Spleen (tissue), 11 donors: ENCODE data around the gene MED29. TPM values are rescaled to one million over a fixed set of nuclear protein-coding genes. Genes with fewer than 3 reads are reported as not detected.

Experiments
- DNase-seq: peaks from one replicate; pipeline ENCODE4 v3.0.0-alpha.2; 2020
- H3K27ac ChIP-seq, 8 donors: fragments of 200-600 bp; sonication (generic) in 7 of 8; 1 replicate in 4 of 8; 2 replicates in 4 of 8; pipeline versions ENCODE4 v1.5.0 to v1.8.0; 2016 to 2021; ENCODE audit warnings: inconsistent platforms in 4 of 8, mild to moderate bottlenecking in 4 of 8, moderate library complexity in 1 of 8
- H3K27me3 ChIP-seq, 7 donors: fragments of 200-600 bp; sonication (generic) in 6 of 7; replicated peaks in 1 of 7; 1 replicate in 4 of 7; 2 replicates in 3 of 7; pipeline versions ENCODE4 v1.5.0 to v1.8.0; 2016 to 2021; ENCODE audit warnings: inconsistent platforms in 3 of 7, mild to moderate bottlenecking in 1 of 7
- H3K36me3 ChIP-seq, 6 donors: fragments of 200-600 bp; sonication (generic) in 5 of 6; 1 replicate in 4 of 6; 2 replicates in 2 of 6; pipeline versions ENCODE4 v1.5.0 to v1.8.0; 2016 to 2021; ENCODE audit warnings: inconsistent platforms in 2 of 6
- H3K4me1 ChIP-seq, 6 donors: fragments of 200-600 bp; sonication (generic) in 5 of 6; 1 replicate in 3 of 6; 2 replicates in 3 of 6; pipeline versions ENCODE4 v1.5.0 to v1.8.0; 2016 to 2021; ENCODE audit warnings: inconsistent platforms in 3 of 6
- H3K4me3 ChIP-seq, 8 donors: fragments of 200-600 bp; sonication (generic) in 7 of 8; 1 replicate in 4 of 8; 2 replicates in 4 of 8; pipeline versions ENCODE4 v1.5.0 to v1.8.0; 2016 to 2021; ENCODE audit warnings: inconsistent platforms in 4 of 8, mild to moderate bottlenecking in 4 of 8, moderate library complexity in 2 of 8
- H3K9me3 ChIP-seq, 8 donors: fragments of 200-600 bp; sonication (generic) in 7 of 8; 1 replicate in 4 of 8; 2 replicates in 4 of 8; pipeline versions ENCODE4 v1.5.0 to v1.8.0; 2016 to 2021; ENCODE audit warnings: inconsistent platforms in 4 of 8
- POLR2A ChIP-seq, 3 donors: fragments of 450-650 bp; IDR thresholded peaks; one replicate each; pipeline ENCODE4 v1.5.1; 2017; ENCODE audit warnings: antibody characterized with exemption in 3 of 3, mild to moderate bottlenecking in 1 of 3
- POLR2AphosphoS5 ChIP-seq, 3 donors: sonication (generic); formaldehyde crosslinking; IDR thresholded peaks; one replicate each; pipeline ENCODE4 v1.5.1; 2017; ENCODE audit warnings: antibody characterized with exemption in 3 of 3
- WGBS, 5 donors: extraction: QIAGEN DNeasy Blood & Tissue Kit in 3 of 5; methylation state at CpG; one replicate each; pipeline versions ENCODE4 v1.1.5 to v1.1.7; 2013 to 2018; 5-methylcytosine and 5-hydroxymethylcytosine counted together
- intact Hi-C: fragments of 100-400 bp; cut with DNase I; formaldehyde crosslinking; loops from one replicate; pipeline ENCODE4 v1.15.0; 2023; ENCODE audit warnings: low total_unique reads
- polyA plus RNA-seq, 3 donors: library from polyadenylated mRNA; stranded (reverse); fragments of 200-250 nt; gene quantifications; one replicate each; pipeline ENCODE4 v1.2.1, GENCODE V29; 2013
- total RNA-seq, 7 donors: library from RNA; depleted of rRNA in 3 of 7; stranded (reverse); fragments of >200 nt in 3 of 7; fragmentation: NEBNext Ultra II Directional in 4 of 7; extraction: Animal tissue kit (Norgen Biotek cat#: 25700) in 4 of 7; gene quantifications; one replicate each; pipeline versions ENCODE4 v1.1.0 to v1.2.1, GENCODE V29; 2016 to 2021
- TF ChIP-seq, protein P1 (sequence below), 11 experiments: fragments of 200-600 bp in 7 of 11; fragments of 450-650 bp in 4 of 11; sonication (generic) in 4 of 11; IDR thresholded peaks in 8 of 11; conservative IDR thresholded peaks in 3 of 11; 1 replicate in 7 of 11; 2 replicates in 4 of 11; pipeline versions ENCODE4 v1.4.0 to v1.8.0; 2016 to 2021; ENCODE audit warnings: antibody characterized with exemption in 11 of 11, inconsistent platforms in 4 of 11, mild to moderate bottlenecking in 1 of 11
- donor health status: healthy with polysubstance abuse.
- donor health status: DM: no; HTN: no; CAD: no; lungs with moderate emphysema.
- donor health status: DM: no; HTN: no; CAD: no.
- donor health status: Bipolar disorder and iron deficiency.
- donor health status: healthy.
- donor health status: DM: no; HTN: no; CAD: no.
- donor health status: DM: yes; HTN: yes; CAD: no.

Gene MED29
- total and polyA plus RNA-seq, 10 donors, result 15.5 to 45.7 (median 30.4) TPM

DNA sequence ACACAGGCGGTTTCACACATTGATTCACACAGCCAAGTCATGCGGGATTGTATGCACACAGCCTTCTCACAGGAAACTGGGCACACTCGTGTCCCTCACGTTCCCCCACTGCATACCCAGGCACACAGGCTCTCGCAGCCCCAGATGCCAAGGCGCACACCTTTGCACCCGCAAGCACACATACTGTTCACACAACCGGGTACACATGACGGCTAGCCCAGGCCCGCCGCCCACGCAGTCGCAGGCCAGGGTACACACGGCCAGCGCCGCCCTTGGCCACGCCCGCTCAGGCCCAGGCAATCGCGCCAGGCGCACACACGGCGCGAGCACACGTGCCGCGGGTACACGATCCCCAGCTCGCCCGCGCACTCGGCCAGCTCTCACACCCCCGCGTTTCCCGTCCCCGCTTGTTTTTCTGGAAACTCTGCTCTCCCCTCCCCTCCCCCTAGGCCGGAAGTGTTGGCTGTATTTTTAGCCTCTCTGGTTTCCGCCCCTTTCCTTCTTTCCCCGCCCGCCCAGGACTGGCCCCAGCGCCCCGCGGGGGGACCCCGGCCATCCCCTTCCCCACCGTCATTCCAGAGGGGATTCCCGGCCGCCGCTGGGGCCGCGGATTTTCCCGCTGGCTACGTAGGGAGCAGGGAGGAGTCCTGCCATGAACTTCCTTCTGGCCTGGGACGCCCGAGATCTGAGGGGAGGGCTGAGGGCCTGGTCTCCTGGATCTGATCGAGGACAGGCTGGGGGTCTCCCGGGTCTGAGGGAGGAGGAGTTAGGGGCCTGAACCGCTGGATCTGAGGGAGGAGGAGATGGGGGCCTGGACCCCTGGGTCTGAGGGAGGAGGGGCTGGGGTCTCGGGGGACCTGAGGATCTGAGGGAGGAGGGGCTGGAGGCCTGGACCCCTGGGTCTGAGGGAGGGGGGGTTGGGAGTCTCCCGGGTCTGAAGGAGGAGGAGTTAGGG lies 11.4 kb downstream of the MED29 start:
- WGBS, 5 donors, result 1 to 2% (median 2%) methylated on average over 50 to 59 of the region's 59 CpGs
- intact Hi-C loops, result no loop called here
- TF ChIP-seq, protein P1, sequence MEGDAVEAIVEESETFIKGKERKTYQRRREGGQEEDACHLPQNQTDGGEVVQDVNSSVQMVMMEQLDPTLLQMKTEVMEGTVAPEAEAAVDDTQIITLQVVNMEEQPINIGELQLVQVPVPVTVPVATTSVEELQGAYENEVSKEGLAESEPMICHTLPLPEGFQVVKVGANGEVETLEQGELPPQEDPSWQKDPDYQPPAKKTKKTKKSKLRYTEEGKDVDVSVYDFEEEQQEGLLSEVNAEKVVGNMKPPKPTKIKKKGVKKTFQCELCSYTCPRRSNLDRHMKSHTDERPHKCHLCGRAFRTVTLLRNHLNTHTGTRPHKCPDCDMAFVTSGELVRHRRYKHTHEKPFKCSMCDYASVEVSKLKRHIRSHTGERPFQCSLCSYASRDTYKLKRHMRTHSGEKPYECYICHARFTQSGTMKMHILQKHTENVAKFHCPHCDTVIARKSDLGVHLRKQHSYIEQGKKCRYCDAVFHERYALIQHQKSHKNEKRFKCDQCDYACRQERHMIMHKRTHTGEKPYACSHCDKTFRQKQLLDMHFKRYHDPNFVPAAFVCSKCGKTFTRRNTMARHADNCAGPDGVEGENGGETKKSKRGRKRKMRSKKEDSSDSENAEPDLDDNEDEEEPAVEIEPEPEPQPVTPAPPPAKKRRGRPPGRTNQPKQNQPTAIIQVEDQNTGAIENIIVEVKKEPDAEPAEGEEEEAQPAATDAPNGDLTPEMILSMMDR (IDR thresholded peaks at IDR 0.05 in 8 of 11, conservative IDR thresholded peaks at IDR 0.05 in 3 of 11), result peak in 4 of 11 experiments; percentile 9 to 37 (median 10)
- TF ChIP-seq POLR2A (IDR thresholded peaks at IDR 0.05), result peak; percentile 13 to 61 (median 28)
- peak; percentile 92 to 98 (median 93) for TF ChIP-seq POLR2AphosphoS5 (IDR thresholded peaks at IDR 0.05)
- peaks cover 61 to 88% (median 83%) of the 10 kb centered on the region in 6 donors for H3K4me1 ChIP-seq
- DNase-seq, result peak; percentile 98
- peak overlapping the region; percentile 88 to 100 (median 99) for H3K27ac ChIP-seq
- H3K9me3 ChIP-seq, result no peaks in the 10 kb centered on the region
- peak overlapping the region; percentile 4 to 96 (median 44) for H3K4me3 ChIP-seq
- no peaks in the 10 kb centered on the region for H3K27me3 ChIP-seq
- H3K36me3 ChIP-seq, result peaks cover 0 to 11% (median 1%) of the 10 kb centered on the region in 6 donors

DNA sequence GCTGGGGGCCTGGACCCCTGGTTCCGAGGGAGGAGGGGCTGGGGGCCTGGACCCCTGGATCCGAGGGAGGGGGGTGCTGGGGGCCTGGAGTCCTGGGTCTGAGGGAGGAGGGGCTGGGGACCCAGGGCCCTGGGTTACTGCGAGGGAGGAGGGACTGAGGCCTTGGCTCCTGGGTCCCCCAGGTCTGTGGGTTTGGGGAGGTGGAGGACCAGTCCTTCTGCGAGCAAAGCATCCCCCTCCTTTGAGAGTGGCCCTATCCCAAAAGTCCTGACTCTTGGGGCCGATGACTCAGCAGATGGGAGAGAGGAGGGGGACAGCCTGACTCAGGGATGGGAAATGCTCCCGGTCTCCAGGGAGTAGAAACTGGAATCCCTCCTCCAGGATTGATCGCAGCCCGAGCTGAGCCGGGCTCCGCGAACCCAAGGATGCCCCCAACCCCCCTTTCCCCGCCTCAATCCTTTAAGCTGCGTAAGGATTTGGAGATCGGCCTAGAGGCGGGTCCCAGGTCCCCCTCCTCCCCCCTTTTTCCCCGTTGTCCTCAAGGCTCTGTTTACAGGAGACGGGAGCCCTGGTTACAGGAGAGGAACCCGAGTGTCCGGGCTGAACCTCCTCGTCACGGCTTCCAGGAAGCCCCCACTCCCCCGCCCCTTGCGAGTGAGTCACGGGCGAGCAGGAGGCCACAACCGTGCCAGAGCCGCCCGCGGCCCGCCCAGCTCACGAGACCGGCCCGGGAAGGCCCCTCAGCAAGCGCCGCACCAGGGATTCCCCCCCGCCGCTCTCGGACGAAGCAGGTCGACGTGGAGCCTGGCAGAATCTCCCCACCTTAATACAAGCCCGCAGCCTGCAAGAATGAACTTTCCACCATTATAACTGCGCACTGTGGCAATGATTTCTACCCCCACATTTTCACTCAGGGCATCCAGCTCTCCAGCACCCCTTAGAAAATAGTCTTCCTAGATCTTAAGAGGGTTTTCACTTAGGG lies 12.4 kb downstream of the MED29 start:
- peak; percentile 100 for DNase-seq
- intact Hi-C loops, result no loop called here
- peaks cover 51 to 85% (median 78%) of the 10 kb centered on the region in 6 donors for H3K4me1 ChIP-seq
- H3K27me3 ChIP-seq, result no peaks in the 10 kb centered on the region
- 0 to 2% (median 1%) methylated on average over 31 to 43 of the region's 43 CpGs for WGBS, 5 donors
- peak overlapping the region; percentile 30 to 96 (median 44) for H3K4me3 ChIP-seq
- H3K27ac ChIP-seq, result peak overlapping the region; percentile 88 to 100 (median 99)
- peak; percentile 29 to 93 (median 32) for TF ChIP-seq POLR2A (IDR thresholded peaks at IDR 0.05)
- TF ChIP-seq POLR2AphosphoS5 (IDR thresholded peaks at IDR 0.05), result peak; percentile 97 to 99 (median 97)
- TF ChIP-seq, protein P1 (IDR thresholded peaks at IDR 0.05 in 8 of 11, conservative IDR thresholded peaks at IDR 0.05 in 3 of 11), result no peak
- no peaks in the 10 kb centered on the region for H3K9me3 ChIP-seq
- H3K36me3 ChIP-seq, result peaks cover 4 to 20% (median 11%) of the 10 kb centered on the region in 6 donors

DNA sequence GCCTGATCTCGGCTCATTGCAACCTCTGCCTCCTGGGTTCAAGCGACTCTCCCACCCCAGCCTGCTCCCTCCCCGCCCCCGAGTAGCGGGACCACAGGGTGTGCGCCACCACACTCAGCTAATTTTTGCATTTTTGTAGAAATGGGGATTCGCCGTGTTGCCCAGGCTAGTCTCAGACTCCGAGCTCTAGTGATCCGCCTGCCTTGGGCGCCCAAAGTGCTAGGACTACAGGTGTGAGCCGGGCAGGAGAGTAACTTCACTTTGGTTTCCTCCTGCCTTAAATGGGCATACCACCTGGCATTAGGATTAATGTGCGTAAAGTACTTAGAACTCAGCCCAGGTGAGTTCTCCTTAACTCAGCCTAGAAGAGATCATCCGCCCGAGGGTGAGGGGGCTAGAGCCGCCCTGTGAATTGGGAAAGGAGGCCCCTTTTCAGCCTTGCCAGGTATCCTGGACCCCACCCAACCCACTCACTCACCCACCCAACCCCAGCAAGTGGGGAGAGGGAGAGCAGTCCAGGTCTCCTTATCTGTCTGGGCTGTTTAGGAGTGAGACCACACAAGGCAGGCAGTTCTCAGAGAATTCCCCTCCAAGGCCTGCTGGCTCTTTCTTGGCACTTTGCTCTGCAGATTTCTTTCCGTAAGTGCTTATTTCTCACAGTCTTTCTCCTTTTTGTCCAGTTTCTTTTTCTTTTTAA lies 14.2 kb downstream of the MED29 start:
- 83 to 96% (median 89%) methylated on average over 14 to 17 of the region's 17 CpGs for WGBS, 5 donors
- TF ChIP-seq POLR2AphosphoS5 (IDR thresholded peaks at IDR 0.05) (peak in 2 of 3 donors; percentile 34 to 38), POLR2A (IDR thresholded peaks at IDR 0.05) (no peak)
- intact Hi-C loops, result no loop called here
- Histone ChIP-seq H3K27ac (peak overlapping the region; percentile 88 to 100 (median 99)), H3K36me3 (peaks cover 4 to 22% (median 16%) of the 10 kb centered on the region in 6 donors), H3K9me3 (no peaks in the 10 kb centered on the region), H3K4me3 (peak overlapping the region in 6 of 8 donors; percentile 74 to 99 (median 95)), H3K4me1 (peaks cover 40 to 83% (median 73%) of the 10 kb centered on the region in 6 donors), H3K27me3 (no peaks in the 10 kb centered on the region)
- no peak for DNase-seq
